GM19193 (cell line): ENCODE results near the gene C3orf70.

Source experiments
- POLR2A ChIP-seq: IDR thresholded peaks from 4 replicates; pipeline ENCODE4 v1.6.1; 2011; ENCODE audit not compliant: insufficient read depth, insufficient read length; ENCODE audit errors: extremely low read depth

The C3orf70 gene, protein sequence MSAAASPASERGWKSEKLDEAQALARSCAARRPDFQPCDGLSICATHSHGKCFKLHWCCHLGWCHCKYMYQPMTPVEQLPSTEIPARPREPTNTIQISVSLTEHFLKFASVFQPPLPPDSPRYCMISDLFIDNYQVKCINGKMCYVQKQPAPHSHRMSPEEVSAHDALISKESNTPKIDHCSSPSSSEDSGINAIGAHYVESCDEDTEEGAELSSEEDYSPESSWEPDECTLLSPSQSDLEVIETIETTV

GRCh38 chr3:185152410-185153170, at the start of gene C3orf70:
TSS of gene C3orf70 (minus strand) at chr3:185153060. CDS start at chr3:185152823, 237 bp downstream.
- TF ChIP-seq POLR2A: no peak

DNA sequence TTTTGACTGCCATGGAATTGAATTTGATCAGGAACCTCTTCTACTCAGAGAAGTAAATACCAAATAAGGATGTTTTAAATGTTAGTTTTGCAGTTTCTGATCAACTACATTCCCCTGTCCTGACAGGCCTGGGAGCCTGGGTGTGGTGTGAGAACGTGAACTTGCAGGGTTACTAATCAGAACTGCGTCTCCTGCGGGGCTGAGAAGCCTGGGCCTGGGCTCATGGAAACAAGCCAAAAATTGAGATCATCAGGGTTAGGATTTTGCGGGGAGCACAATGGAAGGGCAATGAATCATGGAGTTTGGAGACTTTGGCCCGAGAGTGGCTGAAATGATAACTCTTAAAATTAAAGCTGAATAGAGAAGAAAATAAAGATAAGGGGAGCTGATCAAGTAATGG, 47.8 kb upstream of the C3orf70 start:
- TF ChIP-seq POLR2A: no peak

GRCh38 chr3:185199671-185200070, 46.8 kb upstream of the C3orf70 start:
- TF ChIP-seq POLR2A: no peak

- TF ChIP-seq POLR2A: no peak
These were observed 46.3 kb upstream of the C3orf70 start for GRCh38 chr3:185199206-185199605.

DNA sequence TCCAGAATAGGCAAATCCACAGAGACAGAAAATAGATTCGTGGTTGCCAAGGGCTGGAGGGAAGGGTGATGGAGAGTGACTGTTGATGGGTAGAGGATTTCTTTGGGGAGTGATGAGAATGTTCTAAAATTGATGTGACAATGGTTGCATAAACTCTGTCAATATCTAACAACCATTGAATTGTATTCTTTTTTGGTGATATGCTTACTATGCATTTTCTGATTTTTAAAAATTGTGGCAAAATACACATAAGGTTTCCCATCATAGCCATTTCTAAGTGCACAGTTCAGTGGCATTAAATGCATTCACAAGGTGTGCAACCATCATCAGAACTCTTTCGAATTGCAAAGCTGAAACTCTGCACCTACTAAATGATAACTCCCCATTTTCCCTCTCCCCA, 44.2 kb upstream of the C3orf70 start:
- TF ChIP-seq POLR2A: no peak

DNA sequence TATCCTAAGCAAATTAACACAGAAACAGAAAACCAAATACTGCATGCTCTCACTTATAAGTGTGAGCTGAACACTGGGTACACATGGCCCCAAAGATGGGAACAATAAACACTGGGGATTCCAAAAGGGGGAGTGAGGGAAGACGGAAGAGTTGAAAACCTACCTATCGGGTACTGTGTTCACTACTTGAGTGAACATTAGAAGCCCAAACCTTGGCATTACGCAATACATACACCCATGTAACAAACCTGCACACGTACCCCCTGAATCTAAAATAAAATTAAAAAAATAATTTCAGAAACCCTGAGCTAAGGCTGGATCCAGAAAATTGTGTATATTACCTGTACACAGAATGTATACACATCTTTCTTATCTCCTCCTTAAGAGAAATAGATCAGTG, 42.8 kb upstream of the C3orf70 start:
- TF ChIP-seq POLR2A: no peak

- no peak for TF ChIP-seq POLR2A
These were observed 36.0 kb upstream of the C3orf70 start for GRCh38 chr3:185188816-185189215.

- TF ChIP-seq POLR2A: no peak
These were observed 34.5 kb upstream of the C3orf70 start for GRCh38 chr3:185187391-185187790.

DNA sequence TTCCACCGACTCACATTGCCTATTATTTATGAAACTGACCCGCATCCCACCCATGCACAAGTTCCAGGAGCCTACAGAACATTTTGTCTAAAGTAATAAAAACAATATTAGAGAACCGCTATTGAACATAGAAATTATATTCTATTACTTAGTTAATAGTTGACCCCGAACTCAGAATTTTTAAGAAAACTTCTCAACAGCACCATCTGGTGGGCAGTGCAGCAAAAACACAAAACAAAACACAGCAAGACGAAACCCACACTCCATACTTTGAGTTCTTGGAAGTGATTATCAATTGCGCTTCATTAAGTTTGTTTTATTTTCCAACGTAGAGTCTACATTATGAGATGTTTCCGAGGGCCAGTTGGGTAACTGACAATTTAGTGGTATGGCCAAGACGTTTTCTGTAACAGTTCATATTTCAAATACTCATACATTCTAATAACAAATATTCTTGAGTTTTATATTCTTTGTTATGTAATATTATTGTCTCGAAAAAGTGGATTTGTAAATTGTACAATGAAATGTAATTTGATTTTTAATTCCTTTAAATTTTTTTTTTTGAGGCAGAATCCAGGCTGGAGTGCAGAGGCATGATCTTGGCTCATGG, 24.0 kb upstream of the C3orf70 start:
- no peak for TF ChIP-seq POLR2A

GRCh38 chr3:185175370-185175987, 22.6 kb upstream of the C3orf70 start:
- TF ChIP-seq POLR2A: peak; percentile 36

DNA sequence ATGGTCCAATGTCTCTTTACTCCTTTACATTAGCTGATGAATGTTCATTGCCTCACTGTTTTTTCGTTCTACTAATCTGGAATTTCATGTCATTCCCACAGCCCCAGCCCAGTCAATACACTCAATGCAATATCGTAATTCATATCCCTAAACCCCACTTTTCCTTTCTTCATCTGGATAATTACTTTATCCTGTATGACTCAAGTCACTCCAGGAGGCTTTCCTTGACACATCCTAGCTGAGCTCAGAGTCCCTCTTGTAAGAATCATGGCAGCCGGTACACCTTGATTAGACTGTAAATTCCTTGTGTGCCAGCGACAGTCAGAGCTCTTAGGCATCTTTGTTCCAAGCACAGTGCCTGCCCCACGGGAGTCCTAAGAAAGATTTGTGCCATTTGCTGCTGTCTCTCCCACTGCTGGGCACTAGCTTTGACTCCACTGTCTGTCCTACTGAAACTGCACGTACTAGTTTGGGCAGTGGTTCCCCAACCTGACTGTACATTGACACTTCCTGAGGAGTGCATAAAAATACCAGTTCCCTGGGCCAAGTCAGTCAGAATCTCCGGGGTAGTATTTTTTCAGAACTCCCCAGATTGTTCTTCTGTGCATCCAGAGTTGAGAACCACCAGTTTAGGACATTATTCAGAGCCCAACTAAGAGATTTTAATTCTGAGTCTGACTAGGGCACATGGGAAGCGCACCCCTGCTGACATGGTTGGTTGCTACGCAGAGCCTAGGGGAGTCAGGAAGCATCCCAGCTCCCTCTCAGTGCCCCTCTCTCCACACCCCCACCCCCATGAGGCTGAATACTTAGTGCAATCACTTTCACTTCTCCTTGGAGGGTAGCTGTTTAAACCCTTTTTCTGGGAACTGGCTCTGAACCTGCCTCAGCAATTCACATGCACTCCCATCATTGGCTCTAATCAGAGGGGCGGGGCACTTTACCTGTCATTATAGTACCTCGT, 19.5 kb upstream of the C3orf70 start:
- no peak for TF ChIP-seq POLR2A

DNA sequence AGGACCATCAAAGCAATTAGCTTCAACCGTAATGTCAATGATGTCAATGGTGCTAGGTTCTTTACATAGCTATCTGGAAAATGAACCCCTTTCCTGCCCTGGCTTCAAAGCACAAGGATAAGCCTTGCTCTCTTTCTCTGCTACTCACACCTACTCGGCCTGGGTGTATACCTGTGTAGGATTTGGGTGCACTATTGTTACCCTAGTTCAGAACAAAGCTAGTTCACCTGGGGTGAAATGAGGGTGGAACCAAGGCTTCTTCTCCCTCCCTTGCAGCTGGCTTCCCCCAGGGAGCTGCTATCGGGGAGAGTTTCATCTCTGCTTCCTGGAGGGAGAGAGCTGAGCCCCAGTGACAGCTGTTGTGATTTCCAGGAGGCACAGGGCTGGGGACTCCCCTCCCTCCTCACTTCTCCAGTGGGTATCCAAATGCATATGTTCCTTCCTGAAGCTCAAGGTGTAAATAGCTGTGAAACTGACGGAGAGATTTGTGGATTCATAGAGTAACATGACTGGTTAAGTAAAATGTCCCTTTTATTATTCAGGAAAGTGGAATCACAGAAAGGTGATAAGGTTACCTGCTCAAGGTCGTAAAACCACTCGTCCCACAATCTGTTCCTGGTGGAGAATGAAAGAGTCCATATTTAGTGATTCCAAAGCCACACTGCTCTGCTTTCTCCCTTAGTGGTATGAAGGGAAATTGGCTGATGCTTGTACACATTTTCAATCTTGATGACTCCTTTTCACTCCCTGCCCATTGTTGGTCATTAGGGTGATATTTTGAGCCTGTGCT, 11.8 kb upstream of the C3orf70 start:
- no peak for TF ChIP-seq POLR2A

- TF ChIP-seq POLR2A: no peak
These were observed 9.8 kb upstream of the C3orf70 start for GRCh38 chr3:185162634-185163033.
